Liver (tissue), 9 donors: ENCODE measurements around the gene BAG5. TPM values are rescaled to one million over a fixed set of nuclear protein-coding genes. Genes with fewer than 3 reads are reported as not detected.

Source experiments
- DNase-seq: peaks from one replicate; pipeline ENCODE4 v3.0.0-alpha.2; 2017; ENCODE audit warnings: low spot score
- H3K27ac ChIP-seq, 2 donors: one replicate each; pipeline ENCODE4 v1.7.0; 2013; ENCODE audit warnings: inconsistent platforms in 2 of 2, low read length in 2 of 2, control low read depth in 1 of 2, low read depth in 1 of 2, mild to moderate bottlenecking in 1 of 2
- H3K27me3 ChIP-seq, 4 donors: one replicate each; pipeline versions ENCODE4 v1.6.1 to v1.7.0; 2013; ENCODE audit warnings: low read length in 3 of 4, inconsistent platforms in 1 of 4, mild to moderate bottlenecking in 1 of 4, moderate library complexity in 1 of 4; ENCODE audit not compliant: control insufficient read depth in 4 of 4, insufficient read depth in 4 of 4
- H3K36me3 ChIP-seq, 4 donors: one replicate each; pipeline versions ENCODE4 v1.6.1 to v1.7.0; 2013; ENCODE audit warnings: low read length in 3 of 4, mild to moderate bottlenecking in 3 of 4, low read depth in 1 of 4, moderate library complexity in 1 of 4; ENCODE audit not compliant: control insufficient read depth in 4 of 4, insufficient read depth in 3 of 4
- H3K4me1 ChIP-seq, 4 donors: one replicate each; pipeline versions ENCODE4 v1.6.1 to v1.7.0; 2013; ENCODE audit warnings: low read length in 3 of 4, mild to moderate bottlenecking in 3 of 4, moderate library complexity in 1 of 4; ENCODE audit not compliant: control insufficient read depth in 4 of 4, insufficient read depth in 4 of 4
- H3K4me3 ChIP-seq, 3 donors: one replicate each; pipeline versions ENCODE4 v1.6.1 to v1.7.0; 2013; ENCODE audit warnings: low read length in 3 of 3, control low read depth in 1 of 3, low read depth in 1 of 3, mild to moderate bottlenecking in 1 of 3
- H3K9ac ChIP-seq, 2 donors: one replicate each; pipeline ENCODE4 v1.7.0; 2013; ENCODE audit warnings: low read length in 2 of 2, mild to moderate bottlenecking in 2 of 2, moderate library complexity in 2 of 2, control low read depth in 1 of 2, low read depth in 1 of 2
- H3K9me3 ChIP-seq, 4 donors: one replicate each; pipeline versions ENCODE4 v1.6.1 to v1.7.0; 2013; ENCODE audit warnings: low read length in 3 of 4; ENCODE audit not compliant: control insufficient read depth in 4 of 4
- EGR1 ChIP-seq, 2 donors: IDR thresholded peaks; 2 replicates each; pipeline ENCODE4 v1.6.1; 2016 to 2018; ENCODE audit warnings: antibody characterized with exemption in 2 of 2, low read depth in 2 of 2
- FOXA1 ChIP-seq: IDR thresholded peaks from 2 replicates; pipeline ENCODE4 v1.6.1; 2016; ENCODE audit warnings: antibody characterized with exemption
- GABPA ChIP-seq, 2 donors: IDR thresholded peaks in 1 of 2; conservative IDR thresholded peaks in 1 of 2; 2 replicates each; pipeline ENCODE4 v1.6.1; 2016; ENCODE audit warnings: antibody characterized with exemption in 2 of 2, mild to moderate bottlenecking in 1 of 2, moderate library complexity in 1 of 2
- HNF4A ChIP-seq, 2 donors: conservative IDR thresholded peaks; 2 replicates each; pipeline ENCODE4 v1.6.1; 2016; ENCODE audit warnings: antibody characterized with exemption in 2 of 2, mild to moderate bottlenecking in 2 of 2
- HNF4G ChIP-seq: IDR thresholded peaks from 2 replicates; pipeline ENCODE4 v1.6.1; 2016; ENCODE audit warnings: antibody characterized with exemption
- JUND ChIP-seq, 2 donors: IDR thresholded peaks; 2 replicates each; pipeline ENCODE4 v1.6.1; 2016; ENCODE audit warnings: antibody characterized with exemption in 2 of 2
- NR2F2 ChIP-seq: IDR thresholded peaks from 2 replicates; pipeline ENCODE4 v1.6.1; 2016; ENCODE audit warnings: antibody characterized with exemption
- RXRA ChIP-seq, 2 donors: IDR thresholded peaks; 2 replicates each; pipeline ENCODE4 v1.6.1; 2017 to 2018; ENCODE audit warnings: antibody characterized with exemption in 2 of 2, mild to moderate bottlenecking in 1 of 2
- TAF1 ChIP-seq: conservative IDR thresholded peaks from 2 replicates; pipeline ENCODE4 v1.6.1; 2016; ENCODE audit warnings: antibody characterized with exemption, mild to moderate bottlenecking
- YY1 ChIP-seq: IDR thresholded peaks from 2 replicates; pipeline ENCODE4 v1.6.1; 2016; ENCODE audit warnings: antibody characterized with exemption, mild to moderate bottlenecking
- WGBS: extraction: QIAGEN DNeasy Blood & Tissue Kit; methylation state at CpG from one replicate; pipeline ENCODE4 v1.1.7; 2013; 5-methylcytosine and 5-hydroxymethylcytosine counted together
- polyA plus RNA-seq, 2 donors: library from polyadenylated mRNA; stranded (reverse) in 1 of 2; unstranded in 1 of 2; fragments of 200-250 nt in 1 of 2; fragments of >200 nt in 1 of 2; fragmentation: Nextera tagmentation in 1 of 2; extraction: Ambion mirVana in 1 of 2; gene quantifications; one replicate each; pipeline versions ENCODE4 v1.2.1 to v1.2.3, GENCODE V29; 2013 to 2015
- total RNA-seq, 2 donors: library from RNA; depleted of rRNA; stranded (reverse); fragments of >200 nt; gene quantifications; one replicate each; pipeline ENCODE4 v1.2.3, GENCODE V29; 2014
- TF ChIP-seq, protein P1 (sequence below): IDR thresholded peaks from 2 replicates; pipeline ENCODE4 v1.6.1; 2016; ENCODE audit warnings: antibody characterized with exemption, mild to moderate bottlenecking
- TF ChIP-seq, protein P2 (sequence below): IDR thresholded peaks from 2 replicates; pipeline ENCODE4 v1.6.1; 2016; ENCODE audit warnings: antibody characterized with exemption
- TF ChIP-seq, protein P3 (sequence below): IDR thresholded peaks from 2 replicates; pipeline ENCODE4 v1.6.1; 2016; ENCODE audit warnings: antibody characterized with exemption
- TF ChIP-seq, protein P4 (sequence below): fragments of 150-350 bp; IDR thresholded peaks from 2 replicates; pipeline ENCODE4 v1.5.1; 2017; ENCODE audit warnings: improper control_type of control experiment, low read depth, low read length; ENCODE audit not compliant: missing input control
- TF ChIP-seq, protein P5 (sequence below): IDR thresholded peaks from 2 replicates; pipeline ENCODE4 v1.6.1; 2016; ENCODE audit warnings: antibody characterized with exemption
- donor health status: healthy.
- donor health status: healthy.
- donor health status: healthy.
- donor health status: healthy.
- donor health status: healthy.

The BAG5 gene
- total and polyA plus RNA-seq, 4 donors: 5.4 to 12.5 (median 8.8) TPM

DNA sequence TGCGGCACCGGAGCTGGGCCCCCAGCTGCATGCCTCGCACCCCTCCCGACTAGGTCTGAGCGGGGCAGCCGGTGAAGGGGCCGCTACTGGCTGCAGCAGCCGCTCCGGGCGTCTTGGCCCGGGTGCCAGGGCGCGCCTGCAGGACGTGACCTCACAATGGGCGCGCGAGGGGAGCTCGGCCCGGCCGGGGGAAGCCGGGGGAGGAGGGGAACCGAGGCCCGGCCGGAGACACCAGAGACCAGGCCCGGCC, 353 bp downstream of the BAG5 start:
- WGBS: under 1% methylated on average over 25 of the region's 25 CpGs
- Histone ChIP-seq H3K27ac (peak overlapping the region; percentile 88 to 94), H3K27me3 (no peaks in the 10 kb centered on the region), H3K4me3 (peak overlapping the region; percentile 82 to 98 (median 98)), H3K9me3 (no peaks in the 10 kb centered on the region), H3K4me1 (peaks cover 2 to 56% (median 39%) of the 10 kb centered on the region in 4 donors), H3K9ac (peak overlapping the region; percentile 7 to 22), H3K36me3 (peaks cover 1 to 17% (median 6%) of the 10 kb centered on the region in 4 donors)
- no peak for TF ChIP-seq HNF4G
- TF ChIP-seq RXRA (IDR thresholded peaks at IDR 0.05): no peak
- TF ChIP-seq EGR1 (IDR thresholded peaks at IDR 0.05; ENCODE audit: low read depth in 2 of 2): no peak
- no peak for TF ChIP-seq YY1
- TF ChIP-seq HNF4A (conservative IDR thresholded peaks at IDR 0.05): no peak
- TF ChIP-seq TAF1: no peak
- no peak for TF ChIP-seq NR2F2
- TF ChIP-seq GABPA (IDR thresholded peaks at IDR 0.05 in 1 of 2, conservative IDR thresholded peaks at IDR 0.05 in 1 of 2): no peak
- TF ChIP-seq, protein P1, sequence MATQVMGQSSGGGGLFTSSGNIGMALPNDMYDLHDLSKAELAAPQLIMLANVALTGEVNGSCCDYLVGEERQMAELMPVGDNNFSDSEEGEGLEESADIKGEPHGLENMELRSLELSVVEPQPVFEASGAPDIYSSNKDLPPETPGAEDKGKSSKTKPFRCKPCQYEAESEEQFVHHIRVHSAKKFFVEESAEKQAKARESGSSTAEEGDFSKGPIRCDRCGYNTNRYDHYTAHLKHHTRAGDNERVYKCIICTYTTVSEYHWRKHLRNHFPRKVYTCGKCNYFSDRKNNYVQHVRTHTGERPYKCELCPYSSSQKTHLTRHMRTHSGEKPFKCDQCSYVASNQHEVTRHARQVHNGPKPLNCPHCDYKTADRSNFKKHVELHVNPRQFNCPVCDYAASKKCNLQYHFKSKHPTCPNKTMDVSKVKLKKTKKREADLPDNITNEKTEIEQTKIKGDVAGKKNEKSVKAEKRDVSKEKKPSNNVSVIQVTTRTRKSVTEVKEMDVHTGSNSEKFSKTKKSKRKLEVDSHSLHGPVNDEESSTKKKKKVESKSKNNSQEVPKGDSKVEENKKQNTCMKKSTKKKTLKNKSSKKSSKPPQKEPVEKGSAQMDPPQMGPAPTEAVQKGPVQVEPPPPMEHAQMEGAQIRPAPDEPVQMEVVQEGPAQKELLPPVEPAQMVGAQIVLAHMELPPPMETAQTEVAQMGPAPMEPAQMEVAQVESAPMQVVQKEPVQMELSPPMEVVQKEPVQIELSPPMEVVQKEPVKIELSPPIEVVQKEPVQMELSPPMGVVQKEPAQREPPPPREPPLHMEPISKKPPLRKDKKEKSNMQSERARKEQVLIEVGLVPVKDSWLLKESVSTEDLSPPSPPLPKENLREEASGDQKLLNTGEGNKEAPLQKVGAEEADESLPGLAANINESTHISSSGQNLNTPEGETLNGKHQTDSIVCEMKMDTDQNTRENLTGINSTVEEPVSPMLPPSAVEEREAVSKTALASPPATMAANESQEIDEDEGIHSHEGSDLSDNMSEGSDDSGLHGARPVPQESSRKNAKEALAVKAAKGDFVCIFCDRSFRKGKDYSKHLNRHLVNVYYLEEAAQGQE: no peak
- no peak for TF ChIP-seq FOXA1
- TF ChIP-seq, protein P2, sequence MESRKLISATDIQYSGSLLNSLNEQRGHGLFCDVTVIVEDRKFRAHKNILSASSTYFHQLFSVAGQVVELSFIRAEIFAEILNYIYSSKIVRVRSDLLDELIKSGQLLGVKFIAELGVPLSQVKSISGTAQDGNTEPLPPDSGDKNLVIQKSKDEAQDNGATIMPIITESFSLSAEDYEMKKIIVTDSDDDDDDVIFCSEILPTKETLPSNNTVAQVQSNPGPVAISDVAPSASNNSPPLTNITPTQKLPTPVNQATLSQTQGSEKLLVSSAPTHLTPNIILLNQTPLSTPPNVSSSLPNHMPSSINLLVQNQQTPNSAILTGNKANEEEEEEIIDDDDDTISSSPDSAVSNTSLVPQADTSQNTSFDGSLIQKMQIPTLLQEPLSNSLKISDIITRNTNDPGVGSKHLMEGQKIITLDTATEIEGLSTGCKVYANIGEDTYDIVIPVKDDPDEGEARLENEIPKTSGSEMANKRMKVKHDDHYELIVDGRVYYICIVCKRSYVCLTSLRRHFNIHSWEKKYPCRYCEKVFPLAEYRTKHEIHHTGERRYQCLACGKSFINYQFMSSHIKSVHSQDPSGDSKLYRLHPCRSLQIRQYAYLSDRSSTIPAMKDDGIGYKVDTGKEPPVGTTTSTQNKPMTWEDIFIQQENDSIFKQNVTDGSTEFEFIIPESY: no peak
- TF ChIP-seq, protein P3, sequence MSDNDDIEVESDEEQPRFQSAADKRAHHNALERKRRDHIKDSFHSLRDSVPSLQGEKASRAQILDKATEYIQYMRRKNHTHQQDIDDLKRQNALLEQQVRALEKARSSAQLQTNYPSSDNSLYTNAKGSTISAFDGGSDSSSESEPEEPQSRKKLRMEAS: no peak
- TF ChIP-seq, protein P4, sequence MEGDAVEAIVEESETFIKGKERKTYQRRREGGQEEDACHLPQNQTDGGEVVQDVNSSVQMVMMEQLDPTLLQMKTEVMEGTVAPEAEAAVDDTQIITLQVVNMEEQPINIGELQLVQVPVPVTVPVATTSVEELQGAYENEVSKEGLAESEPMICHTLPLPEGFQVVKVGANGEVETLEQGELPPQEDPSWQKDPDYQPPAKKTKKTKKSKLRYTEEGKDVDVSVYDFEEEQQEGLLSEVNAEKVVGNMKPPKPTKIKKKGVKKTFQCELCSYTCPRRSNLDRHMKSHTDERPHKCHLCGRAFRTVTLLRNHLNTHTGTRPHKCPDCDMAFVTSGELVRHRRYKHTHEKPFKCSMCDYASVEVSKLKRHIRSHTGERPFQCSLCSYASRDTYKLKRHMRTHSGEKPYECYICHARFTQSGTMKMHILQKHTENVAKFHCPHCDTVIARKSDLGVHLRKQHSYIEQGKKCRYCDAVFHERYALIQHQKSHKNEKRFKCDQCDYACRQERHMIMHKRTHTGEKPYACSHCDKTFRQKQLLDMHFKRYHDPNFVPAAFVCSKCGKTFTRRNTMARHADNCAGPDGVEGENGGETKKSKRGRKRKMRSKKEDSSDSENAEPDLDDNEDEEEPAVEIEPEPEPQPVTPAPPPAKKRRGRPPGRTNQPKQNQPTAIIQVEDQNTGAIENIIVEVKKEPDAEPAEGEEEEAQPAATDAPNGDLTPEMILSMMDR: no peak
- no peak for TF ChIP-seq JUND (IDR thresholded peaks at IDR 0.05)
- no peak for DNase-seq

DNA sequence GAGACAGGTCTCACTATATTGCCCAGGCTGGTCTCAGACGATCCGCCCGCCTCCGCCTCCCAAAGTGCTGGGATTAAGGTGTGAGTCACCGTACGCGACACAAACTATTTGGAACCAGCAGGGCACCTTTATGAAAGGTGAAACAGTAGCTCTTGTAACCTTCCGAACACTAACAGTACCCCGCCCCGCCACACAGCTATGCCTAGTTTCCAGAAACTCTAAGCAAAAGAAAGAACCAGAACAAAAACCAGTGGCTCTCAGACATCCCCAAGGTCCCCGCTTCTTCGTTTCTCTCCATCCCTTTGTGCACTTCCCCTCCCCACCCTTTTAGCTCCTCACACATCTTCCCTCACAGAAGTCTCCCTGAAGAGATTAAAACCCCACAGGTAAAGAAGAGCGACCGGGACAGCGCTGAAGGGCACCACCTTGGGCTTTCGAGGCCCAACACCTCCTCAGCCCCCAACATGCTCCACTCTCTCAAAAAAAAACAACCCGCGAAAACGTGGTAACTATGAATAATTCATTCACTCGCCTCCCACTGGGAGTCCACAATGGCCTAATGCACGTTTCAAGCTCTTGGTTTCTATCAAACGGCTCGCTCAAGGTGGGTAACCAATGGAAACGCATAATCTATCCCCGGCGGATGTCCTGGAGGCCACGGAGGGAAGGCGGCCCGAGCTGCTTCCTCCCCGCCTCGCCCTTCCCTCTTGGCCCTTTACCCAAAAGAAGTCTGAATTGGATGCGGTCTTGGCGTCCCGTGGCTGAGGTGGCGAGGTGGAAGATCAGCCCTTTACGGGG, 877 bp downstream of the BAG5 start:
- Histone ChIP-seq H3K9me3 (no peaks in the 10 kb centered on the region), H3K4me3 (peak overlapping the region; percentile 82 to 98 (median 98)), H3K27me3 (no peaks in the 10 kb centered on the region), H3K27ac (peak overlapping the region; percentile 88 to 94), H3K36me3 (peaks cover 1 to 17% (median 6%) of the 10 kb centered on the region in 4 donors), H3K9ac (peak overlapping the region; percentile 22 to 42), H3K4me1 (peaks cover 2 to 57% (median 39%) of the 10 kb centered on the region in 4 donors)
- 10% methylated on average over 36 of the region's 36 CpGs for WGBS
- TF ChIP-seq FOXA1: no peak
- no peak for TF ChIP-seq HNF4A (conservative IDR thresholded peaks at IDR 0.05)
- no peak for TF ChIP-seq GABPA (IDR thresholded peaks at IDR 0.05 in 1 of 2, conservative IDR thresholded peaks at IDR 0.05 in 1 of 2)
- no peak for TF ChIP-seq JUND (IDR thresholded peaks at IDR 0.05)
- TF ChIP-seq, protein P5, sequence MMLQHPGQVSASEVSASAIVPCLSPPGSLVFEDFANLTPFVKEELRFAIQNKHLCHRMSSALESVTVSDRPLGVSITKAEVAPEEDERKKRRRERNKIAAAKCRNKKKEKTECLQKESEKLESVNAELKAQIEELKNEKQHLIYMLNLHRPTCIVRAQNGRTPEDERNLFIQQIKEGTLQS: no peak
- TF ChIP-seq, protein P1: no peak
- TF ChIP-seq RXRA (IDR thresholded peaks at IDR 0.05): no peak
- TF ChIP-seq YY1: no peak
- no peak for TF ChIP-seq NR2F2
- no peak for TF ChIP-seq HNF4G
- peak; percentile 43 for DNase-seq
